Activated CD4-positive, alpha-beta T cell treated with anti-CD3 and anti-CD28 coated beads, Interleukin-10, Interleukin-2, amounts not matched to agents 100 ng/mL and 50 ng/mL, durations not matched to agents 16 hours and 8 hours (primary cell): Measurements from ENCODE around the gene HECTD1.
"Not testable (repeated sequence)": the region's sequence is repeated elsewhere in the genome, so short reads cannot be mapped to it uniquely, and the experiment has no call there.

Experiments
- DNase-seq: peaks from one replicate; pipeline ENCODE4 v3.0.0-alpha.2; 2020

Gene HECTD1

DNA sequence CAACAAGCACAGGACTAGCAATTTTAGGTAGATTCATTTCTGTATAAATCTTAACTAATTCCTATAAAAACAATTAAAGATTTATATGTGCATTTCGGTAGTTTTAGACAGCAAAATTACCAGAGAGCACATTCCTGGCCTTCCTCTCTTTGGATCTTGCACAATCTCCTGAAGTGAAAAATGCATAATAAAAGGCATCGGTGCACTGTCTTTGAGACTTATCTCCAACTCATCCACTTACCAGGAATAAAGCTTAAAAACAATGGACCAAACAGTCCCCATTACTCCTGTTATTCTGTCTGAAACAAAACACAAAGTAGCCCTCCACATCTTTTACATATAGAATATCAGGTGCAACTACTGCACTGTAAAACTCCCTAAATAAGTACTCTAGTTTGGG is 69.3 kb downstream of the HECTD1 start:
- DNase-seq, result no peak

DNA sequence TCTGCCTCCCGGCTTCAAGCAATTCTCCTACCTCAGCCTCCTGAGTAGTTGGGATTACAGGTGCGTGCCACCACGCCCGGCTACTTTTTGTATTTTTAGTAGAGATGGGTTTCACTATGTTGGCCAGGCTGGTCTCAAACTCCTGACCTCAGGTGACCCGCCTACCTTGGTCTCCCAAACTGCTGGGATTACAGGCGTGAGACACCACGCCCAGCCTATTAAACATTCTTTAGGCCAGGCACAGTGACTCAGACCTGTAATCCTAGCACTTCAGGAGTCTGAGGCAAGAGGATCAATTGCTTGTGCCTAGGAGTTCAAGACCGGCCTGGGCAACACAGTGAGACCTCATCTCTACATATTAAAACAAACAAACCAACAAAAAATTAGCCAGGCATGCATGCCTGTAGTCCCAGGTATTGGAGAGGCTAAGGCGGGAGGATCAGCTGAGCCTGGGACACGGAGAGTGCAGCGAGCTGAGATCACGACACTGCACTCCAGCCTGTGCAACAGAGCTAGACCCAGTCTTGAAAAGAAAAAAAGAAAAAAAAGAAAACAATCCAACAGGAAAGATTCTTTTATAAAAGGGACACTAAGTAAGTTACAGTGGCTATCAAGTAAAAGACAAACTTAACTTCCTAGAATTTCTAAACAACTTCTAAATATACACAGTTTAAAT is 70.2 kb downstream of the HECTD1 start:
- DNase-seq, result no peak

DNA sequence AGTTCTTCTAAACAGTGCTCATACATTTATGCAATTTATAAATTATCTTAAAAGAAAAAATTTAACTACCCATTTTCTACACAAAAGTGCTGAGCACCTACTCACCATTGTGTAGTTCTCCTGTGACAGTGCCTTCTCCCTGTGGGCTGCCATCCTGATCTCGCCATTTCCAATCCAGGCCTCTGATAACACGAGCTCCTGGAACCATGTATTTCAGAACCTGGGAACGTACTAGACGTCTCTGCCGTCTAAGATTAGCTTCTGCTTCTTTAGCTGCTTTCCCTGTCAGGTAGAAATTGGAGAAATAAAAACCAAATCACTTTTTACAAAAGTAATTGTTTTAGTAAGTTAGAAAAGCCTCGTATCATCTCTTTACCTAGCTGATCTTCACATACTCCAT is 74.5 kb downstream of the HECTD1 start:
- DNase-seq, result no peak

DNA sequence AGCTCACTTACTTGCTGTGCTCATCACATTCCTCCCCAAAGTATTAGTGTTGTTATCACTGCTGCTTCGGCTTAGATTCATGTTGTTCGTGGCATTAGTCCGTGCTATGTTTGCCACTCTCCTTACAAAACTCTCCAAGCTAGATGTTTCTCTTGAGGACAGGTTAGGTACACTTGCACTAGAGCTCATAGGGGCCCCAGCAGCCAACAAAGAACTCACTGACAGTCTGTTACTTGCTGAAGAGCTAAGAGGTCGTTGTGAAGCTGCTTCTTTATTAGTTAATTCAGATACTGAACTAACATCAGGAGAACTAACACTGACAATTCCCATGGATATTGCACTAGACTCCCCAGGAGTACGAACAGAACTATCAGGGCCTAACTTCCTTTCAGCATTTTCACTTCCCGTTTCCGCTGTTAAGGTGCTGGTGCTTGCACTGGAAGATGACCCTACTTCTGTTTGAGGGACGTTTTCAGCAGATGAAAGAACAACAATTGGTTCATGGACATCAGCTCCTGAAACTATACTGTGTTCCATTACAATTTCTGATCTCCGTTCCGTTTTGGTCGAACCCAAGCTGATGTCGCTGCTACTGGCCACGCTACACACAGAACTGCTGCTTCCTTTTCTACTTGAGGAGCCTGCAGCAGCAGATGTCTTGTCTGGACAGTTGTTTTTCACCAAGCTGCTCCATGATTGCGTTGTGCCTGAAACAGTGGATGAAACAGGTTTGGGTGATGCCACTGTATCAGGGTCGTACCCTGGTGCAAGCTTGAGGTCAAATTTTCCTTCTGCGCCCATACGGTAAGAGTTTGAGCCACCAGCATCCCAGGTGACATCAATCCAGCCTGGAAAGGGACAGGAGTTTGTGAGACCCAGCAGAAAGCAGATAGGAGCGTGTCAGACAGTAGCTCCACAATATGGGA is 78.7 kb downstream of the HECTD1 start:
- DNase-seq, result no peak

DNA sequence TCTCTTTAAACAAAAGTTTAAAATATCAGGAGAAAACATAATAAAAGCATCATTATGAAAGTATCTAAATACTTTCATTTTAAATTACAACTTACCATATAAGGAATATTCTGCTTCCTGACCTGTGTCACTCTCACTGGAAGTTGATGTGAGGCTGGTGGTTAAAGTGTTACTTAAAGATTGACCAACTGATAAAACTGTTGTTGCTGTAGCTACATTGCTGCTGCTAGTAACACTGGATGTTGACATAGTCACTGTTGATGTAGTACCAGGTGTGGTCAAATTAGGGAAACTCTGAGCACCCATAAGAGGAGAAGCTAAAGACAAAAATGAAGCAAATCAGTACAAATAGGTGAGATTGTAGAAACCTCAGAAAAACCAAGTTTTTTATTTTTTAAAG is 79.9 kb downstream of the HECTD1 start:
- DNase-seq, result peak; percentile 87

DNA sequence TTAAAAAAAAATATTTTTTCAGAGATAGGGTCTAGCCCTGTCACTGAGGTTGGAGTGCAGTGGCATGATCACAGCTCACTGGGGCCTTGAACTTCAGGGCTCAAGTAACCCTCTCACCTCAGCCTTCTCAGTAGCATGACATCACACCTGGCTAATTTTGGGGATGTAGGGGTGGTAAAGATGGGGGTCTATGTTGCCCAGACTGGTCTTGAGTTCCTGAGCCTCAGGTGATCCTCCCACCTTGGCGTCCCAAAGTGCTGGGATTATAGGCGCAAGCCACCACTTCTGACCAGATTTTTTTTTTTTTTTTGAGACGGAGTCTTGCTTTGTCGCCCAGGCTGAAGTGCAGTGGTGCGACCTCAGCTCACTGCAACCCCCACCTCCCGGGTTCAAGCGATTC is 80.9 kb downstream of the HECTD1 start:
- no peak for DNase-seq

DNA sequence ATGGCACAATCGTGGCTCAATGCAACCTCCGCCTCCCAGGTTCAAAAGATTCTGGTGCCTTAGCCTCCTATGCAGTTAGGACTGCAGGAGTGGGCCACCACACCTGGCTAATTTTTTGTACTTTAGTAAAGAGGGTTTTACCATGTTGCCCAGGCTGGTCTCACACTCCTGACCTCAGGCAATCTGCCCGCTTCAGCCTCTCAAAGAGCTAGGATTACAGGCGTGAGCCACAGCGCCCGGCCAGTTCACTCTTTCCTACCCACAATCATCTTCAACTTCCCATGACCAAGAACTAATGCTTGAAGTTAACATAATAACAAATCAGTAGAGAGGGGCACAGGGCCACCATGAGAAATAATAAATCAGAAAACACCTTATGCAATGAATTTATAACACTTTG is 82.4 kb downstream of the HECTD1 start:
- no peak for DNase-seq

DNA sequence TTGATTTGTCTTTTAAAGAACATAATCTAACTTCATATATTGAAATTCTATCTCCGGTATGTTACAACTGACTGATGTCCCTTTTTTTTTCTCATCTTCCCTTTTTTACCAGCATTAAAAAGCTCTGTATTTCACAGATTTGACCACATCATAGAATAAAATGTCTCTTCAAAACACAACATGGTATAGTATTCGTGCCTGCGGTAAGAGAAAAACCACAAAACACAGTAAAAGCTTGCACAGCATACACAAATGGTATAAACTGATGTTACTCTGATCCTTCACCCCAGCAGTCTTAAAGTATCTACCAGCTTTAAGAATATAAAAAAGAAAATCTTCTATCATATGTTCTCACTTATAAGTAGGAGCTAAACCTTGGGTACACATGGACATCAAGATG is 83.4 kb downstream of the HECTD1 start:
- DNase-seq, result peak; percentile 74

DNA sequence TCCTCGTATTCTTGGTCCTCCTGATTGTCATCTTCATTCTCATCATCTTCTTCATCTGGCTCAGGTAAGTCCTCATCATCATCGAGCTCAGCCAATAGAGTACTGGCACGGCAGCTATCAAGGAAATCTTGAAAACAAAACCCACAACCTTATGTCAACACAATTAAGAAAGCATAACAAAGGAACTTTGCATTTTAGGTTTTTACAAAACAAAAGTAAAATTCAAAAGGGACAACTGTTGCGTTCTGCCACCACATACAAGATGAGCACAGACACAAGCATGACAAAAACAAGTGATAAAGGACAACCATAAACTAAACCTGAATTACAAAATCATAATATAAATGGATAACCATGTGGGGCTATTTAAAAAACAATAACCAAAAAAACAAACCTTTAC is 84.7 kb downstream of the HECTD1 start:
- DNase-seq, result no peak

DNA sequence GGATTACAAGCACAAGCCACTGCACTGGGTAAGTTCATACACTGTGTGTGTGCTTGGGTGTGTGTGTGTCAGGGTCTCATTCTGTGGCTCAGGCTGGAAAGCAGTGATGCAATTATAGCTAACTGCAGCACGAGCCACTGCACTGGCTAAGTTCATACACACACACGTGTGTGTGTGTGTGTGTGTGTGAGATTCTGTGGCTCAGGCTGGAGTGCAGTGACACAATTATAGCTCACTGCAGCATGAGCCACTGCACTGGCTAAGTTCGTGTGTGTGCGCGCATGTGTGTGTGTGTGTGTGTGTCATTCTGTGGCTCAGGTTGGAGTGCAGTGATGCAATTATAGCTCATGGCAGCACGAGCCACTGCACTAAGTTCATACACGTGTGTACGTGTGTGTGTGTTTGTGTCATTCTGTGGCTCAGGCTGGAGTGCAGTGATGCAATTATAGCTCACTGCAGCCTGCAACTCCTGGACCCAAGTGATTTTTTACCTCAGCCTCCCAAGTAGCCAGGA is 85.4 kb downstream of the HECTD1 start:
- DNase-seq, result no peak

DNA sequence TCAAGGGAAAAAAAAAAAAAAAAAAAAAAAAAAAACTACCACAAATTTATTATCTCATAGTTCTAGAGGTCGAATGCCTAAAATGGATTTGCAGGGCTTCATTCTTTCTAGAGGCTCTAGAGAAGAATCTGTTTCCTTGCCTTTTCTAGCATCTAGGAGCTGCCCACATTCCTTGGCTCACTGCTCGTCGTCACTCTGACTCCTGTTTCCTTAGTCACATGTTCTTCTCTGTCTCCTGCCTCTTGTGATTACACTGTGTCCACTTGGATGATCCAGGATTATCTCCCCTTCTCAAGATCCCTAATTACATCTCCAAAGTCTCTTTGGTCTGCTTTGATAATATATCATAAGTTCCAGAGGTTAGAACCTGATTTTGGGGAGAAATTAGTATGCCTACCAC is 88.7 kb downstream of the HECTD1 start:
- DNase-seq, result no peak

DNA sequence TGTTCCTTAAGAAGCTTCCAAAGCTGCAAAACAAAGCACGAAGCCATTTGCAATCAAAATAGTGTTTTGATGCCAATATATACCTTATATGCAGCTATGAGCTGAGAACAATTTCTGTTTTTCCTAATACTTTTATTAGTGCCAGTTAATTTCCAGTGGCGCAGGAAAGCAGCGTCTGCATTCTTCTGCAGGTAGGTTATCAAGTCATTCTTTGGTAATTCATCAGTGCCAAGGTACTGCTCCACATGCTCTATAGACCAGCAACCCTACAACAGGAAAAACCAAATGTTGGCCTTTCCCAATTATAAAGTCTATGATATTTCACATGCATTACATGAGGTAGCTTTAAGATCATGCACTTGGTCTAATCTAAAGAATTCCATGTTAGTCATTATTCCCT is 93.8 kb downstream of the HECTD1 start:
- no peak for DNase-seq

DNA sequence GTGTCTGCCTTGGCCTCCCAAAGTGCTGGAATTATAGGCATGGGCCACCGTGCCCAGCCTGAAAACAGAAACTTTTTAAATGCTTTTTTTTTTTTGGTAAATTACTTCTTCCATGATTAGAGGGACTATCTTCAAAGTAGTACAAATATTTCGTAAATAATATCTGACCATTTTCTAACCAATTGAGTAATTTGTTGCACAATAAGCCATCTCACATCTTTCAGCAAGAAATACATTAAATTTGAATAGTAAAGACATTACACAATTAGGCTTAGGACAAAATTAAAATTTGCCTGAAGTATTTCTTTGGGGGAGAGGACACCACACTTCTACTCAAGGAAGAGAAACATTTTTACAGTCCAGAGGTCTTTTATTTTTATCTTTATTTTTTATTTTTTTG is 96.7 kb downstream of the HECTD1 start:
- DNase-seq, result no peak

DNA sequence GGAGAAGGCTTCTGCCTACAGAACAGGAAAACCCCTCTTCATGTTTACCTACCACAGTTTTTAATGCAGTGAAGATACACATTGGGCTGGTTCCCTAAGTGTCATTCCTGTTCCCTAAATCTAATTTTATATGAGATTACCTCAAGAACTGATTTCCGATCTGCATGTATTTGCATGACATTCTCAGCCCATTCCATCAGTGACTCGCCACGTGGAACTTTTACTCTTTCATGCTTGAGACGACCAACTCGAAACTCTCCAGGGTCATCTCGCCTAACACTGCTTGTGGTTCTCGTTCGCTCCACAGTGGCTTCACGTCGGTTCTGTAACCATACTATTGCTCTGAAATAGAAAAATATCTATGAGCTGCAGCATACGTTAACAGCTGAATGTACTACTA is 98.3 kb downstream of the HECTD1 start:
- no peak for DNase-seq

DNA sequence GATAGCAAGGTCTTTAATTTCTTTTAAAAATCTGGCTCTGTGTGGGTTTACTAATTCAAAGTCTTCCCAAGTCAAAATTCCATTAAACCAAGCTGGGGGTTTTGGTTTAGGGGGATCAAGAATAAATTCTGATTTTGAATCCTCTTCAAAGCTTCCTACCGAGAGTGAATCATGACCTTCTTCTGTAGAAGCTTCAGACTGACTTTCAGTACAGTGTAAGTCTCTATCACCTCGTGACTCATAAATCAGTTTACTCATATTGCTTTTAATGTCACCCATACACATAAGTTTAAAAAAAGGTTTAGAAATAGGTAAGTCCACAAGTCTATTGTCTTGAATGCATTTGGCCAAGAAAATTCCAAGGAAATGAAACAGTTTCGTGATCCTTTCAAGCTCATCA is 100.8 kb downstream of the HECTD1 start:
- DNase-seq, result peak; percentile 10

DNA sequence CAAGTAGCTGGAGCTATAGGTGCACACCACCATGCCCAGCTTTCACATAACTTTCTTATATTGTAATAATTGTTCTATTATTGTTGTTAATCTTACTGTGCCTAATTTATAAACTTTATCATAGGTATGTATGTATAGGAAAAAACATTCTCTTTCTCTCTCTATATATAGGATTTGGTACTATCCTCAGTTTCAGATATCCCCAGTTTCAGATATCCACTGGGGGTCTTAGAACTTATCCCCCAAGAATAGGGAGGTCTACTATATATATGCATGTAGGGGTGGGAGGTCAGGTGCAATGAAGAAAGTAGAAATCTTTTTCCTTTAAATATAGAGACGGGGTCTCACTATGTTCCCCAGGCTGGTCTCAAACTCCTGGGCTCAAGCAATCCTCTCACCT is 110.5 kb downstream of the HECTD1 start:
- DNase-seq, result no peak

DNA sequence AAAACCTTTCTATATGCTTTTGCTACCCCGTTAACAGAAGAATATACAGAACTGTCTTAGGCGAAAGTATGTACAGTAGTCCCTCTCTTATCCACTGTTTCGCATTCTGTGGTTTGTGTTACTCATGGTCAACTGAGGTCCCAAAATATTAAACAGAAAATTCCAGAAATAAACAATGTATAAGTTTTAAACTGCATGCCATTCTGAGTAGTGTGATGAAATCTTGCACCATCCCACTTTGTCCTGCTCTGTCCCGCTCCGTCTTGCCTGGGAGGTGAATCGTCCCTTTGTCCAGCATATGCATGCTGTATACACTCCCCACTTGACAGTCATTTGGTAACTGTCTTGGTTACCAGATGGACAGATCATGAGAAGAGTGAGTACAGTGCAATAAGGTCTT is 111.3 kb downstream of the HECTD1 start:
- DNase-seq, result no peak

DNA sequence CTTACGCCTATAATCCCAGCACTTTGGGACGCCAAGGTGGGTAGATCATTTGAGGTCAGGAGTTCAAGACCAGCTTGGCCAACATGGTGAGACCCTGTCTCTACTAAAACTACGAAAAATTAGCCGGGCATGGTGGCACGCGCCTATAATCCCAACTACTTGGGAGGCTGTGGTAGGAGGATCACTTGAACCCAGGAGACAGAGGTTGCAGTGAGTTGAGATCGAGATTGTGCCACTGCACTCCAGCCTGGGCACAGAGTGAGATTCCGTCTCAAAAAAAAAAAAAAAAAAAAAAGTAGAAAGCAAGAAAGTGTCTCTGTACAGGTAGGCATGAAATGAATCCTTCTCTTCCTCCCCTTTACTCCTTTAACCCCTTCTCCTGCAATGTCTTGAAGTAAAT is 111.8 kb downstream of the HECTD1 start:
- DNase-seq, result not testable (repeated sequence)

DNA sequence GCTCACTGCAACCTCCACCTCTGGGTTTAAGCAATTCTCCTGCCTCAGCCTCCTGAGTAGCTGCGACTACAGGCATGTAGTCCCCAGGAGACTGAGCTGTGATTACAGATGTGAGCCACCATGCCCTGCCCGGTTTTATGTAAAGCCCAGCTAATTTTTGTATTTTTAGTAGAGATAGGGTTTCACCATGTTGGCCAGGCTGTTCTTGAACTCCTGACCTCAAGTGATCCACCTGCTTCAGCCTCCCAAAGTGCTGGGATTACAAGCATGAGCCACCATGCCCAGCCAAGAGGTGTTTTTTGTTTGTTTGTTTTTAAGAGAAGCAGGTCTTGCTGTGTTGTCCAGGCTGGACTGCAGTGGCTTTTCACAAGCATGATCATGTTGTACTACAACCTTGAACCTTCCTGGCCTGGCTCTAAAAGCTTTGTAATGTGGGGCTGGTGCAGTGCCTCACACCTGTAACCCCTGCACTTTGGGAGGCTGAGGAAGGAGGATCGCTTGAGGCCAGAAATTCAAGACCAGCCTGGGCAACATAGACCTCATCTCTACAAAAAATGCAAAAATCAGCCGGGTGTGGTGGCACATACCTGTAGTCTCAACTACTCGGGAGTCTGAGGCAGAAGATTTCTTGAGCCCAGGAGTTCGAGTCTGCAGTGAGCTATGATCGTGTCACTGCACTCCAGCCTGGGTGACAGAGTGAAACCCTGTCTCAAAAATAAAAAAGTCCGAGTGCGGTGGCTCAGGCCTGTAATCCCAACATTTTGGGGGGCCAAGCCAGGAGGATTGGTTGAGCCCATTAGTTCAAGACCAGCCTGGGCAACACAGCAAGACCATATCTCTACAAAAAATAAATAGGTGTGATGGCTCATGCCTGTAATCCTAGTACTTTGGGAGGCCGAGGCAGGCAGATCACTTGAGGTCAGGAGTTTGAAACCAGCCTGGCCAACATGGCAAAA is 113.4 kb downstream of the HECTD1 start:
- DNase-seq, result not testable (repeated sequence)

DNA sequence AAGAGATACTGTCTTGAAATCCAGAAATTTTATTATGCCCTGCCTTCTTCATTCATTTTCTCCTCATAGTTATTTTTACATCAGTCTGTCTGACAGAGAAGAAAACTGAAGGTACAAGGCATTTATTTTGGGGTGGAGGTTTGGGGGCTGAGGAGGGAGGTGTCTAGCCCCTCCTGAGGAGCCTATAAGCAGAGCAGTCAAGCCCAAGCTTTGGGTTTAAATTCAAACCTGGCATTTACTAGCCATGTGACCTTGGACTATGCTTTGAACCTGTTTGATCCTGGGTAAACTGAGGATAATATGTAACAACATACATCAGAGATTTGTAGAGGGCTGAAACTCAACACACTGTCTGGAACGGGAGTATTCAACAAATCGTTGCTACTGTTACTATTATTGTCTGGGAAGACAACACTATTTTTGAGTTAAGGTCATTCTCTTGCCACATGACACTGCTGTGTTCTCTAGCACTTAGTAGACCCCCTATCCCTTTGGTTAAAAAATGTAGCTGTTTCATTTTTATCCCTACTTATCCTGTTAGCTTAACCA is 115.4 kb downstream of the HECTD1 start:
- DNase-seq, result no peak

DNA sequence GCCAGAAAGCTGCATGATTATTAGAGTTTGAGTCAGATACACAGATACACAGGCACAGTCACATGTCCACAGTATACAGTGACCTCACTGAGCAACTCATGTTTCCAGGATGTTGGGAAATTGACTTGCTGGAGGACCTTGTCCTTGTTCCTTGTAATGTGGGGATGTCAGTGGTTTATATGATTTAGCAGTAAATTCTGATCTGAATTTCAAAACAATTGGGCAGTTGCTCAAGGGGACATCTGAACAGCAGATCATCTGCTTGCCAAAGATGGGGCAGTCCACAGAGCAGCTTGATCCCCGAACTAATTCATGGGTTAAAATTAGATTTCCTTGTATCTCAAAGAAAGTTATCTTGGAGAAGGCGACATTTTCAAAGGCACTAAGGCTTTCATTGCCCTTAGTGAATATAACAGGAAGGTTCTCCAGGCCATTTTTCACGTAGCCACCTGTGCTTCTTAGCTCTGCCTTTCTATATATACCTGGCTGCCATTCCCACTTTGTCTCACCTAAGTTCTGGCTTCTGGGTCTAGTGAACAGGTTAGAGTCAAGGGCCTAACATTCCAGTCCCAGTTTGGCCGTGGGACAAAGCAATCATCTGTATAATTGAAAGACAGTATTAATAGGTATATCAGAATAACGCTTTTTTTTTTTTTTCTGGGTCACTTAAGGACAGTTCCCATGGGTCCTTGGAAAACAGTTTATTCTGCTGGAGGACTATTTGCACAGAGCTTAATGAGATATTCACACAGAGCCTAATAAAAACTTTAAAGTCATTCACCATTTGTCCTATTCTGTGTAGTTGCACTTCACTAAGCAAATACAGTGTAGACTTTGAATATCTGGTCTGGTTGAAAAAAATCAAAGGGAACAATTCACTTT is 116.5 kb downstream of the HECTD1 start:
- no peak for DNase-seq

DNA sequence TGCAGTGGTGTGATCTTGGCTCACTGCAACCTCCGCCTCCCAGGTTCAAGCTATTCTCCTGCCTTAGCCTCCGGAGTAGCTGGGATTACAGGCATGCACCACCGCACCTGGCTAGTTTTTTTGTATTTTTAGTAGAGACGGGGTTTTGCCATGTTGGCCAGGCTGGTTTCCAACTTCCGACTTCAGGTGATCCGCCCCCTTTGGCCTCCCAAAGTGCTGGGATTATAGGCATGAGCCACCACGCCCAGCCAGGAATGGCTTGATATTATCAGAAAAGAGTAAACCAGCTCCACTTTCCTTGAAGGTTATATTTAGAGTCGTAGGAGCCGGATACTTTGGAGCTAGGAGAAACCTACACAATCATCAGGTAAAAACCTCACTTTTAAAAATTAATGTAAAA is 121.1 kb downstream of the HECTD1 start:
- DNase-seq, result not testable (repeated sequence)
